Measurements from ENCODE around the gene SUN2. TPM values are rescaled to one million over a fixed set of nuclear protein-coding genes. Genes with fewer than 3 reads are reported as not detected.

SUN2 gene
- total RNA-seq, 2 experiments from 2014 or later, result 120 to 121 TPM

DNA sequence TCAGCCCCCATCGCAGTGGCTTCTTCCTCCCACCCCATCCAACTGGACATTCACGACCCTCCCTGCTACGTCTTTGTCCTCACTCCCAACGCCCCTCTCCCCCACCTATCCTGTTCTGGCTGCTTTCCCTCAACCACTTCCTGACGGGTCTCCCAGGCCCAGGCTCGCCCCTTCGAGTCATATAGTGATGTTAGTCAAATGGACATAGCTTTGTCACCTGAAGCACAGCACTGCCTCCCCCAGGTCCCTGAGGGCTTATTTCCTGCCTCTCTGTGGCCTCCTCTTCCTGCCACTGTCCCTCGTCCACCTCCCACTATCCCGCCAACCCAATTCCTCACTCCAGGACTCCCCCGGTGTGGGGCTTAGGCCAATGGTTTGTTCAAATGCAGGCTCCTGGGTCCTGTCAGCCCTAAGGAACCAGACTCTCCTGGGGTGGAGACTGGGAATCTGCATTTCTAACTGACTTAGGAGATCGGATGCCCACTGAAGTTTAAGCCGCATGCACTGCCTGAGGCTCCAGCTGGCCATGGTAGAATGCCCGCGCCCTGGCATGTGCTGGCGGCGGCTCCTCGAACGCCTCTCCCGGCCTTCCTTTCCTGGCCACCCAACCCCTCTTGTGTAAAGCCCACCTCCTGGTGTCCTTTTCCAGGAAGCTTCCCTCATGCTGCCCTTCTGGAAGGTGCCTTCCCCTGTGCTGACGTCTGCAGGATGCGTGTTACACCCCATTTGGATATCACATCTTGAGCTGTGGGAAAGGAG, 18.3 kb downstream of the SUN2 start:
- Mint-ChIP-seq H3K4me3 (no peak overlapping the region), H3K36me3 (ENCODE audit: low read depth) (peaks cover 33% of the 10 kb centered on the region), H3K4me1 (ENCODE audit: low read depth) (peaks cover 32% of the 10 kb centered on the region), H3K9me3 (no peaks in the 10 kb centered on the region), H3K27ac (peak overlapping the region; percentile 58), H3K27me3 (ENCODE audit: low read depth) (no peaks in the 10 kb centered on the region)
- intact Hi-C loops (cut with micrococcal nuclease), result no loop called here
- no peak for DNase-seq
- CTCF ChIA-PET, result no interaction called here

GRCh38 chr22:38736257-38736570, 19.6 kb downstream of the SUN2 start:
- DNase-seq, result no peak
- H3K4me3 Mint-ChIP-seq, result no peak overlapping the region
- CTCF ChIA-PET, result interaction anchor here (0.6 to 1.6 kb wide), 3 partner anchors 11 to 23 kb away, joined by 6 to 8 read pairs (median 7); no protein-coding TSS in a partner anchor
- H3K36me3 Mint-ChIP-seq (ENCODE audit: low read depth), result peaks cover 23% of the 10 kb centered on the region
- no peaks in the 10 kb centered on the region for H3K9me3 Mint-ChIP-seq
- intact Hi-C loops (cut with micrococcal nuclease), result no loop called here
- H3K27ac Mint-ChIP-seq, result peak overlapping the region; percentile 73
- no peaks in the 10 kb centered on the region for H3K27me3 Mint-ChIP-seq (ENCODE audit: low read depth)
- H3K4me1 Mint-ChIP-seq (ENCODE audit: low read depth), result peaks cover 33% of the 10 kb centered on the region

DNA sequence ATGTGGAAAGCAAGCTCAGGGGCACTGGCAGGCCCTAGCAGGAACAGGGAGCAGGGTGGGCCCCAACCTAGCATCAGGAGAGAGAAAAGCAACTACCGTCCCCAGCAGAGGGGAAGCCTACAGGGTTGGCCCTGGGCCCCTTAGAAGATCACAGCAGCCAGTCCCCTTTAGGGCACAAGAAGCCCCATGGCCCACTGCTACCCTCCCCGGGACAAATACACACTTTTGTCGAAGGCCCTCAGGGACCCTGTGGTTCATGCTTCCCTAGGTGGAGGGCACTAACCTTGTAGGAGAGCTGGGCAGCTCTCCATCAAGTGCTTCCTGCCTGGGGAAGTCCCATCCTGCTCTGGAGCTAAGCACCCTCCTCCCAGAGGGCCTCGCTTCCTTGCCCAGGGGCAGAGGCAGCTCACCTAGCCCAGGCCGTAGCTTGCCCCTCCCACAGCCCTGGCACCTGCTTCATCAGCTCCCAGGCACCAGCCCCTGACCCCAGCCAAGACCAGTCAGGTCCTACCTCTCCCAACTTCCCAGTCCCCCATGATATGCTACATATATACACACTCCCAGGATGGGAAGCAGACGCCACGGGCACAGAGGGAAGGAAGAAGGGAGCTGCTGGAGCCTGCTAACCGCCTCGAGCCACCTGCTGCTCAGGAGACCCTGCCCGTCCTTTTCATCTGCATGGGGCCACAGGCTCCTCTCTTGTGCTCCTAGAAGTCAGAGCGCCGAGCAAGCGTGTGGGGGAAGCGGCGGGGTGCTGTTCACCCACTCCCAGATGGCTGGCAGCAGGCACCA, 20.1 kb downstream of the SUN2 start:
- Mint-ChIP-seq H3K9me3 (no peaks in the 10 kb centered on the region), H3K27ac (peak overlapping the region; percentile 73), H3K27me3 (ENCODE audit: low read depth) (no peaks in the 10 kb centered on the region), H3K4me1 (ENCODE audit: low read depth) (peaks cover 31% of the 10 kb centered on the region), H3K36me3 (ENCODE audit: low read depth) (peaks cover 21% of the 10 kb centered on the region), H3K4me3 (no peak overlapping the region)
- intact Hi-C loops (cut with micrococcal nuclease), result no loop called here
- DNase-seq, result peak; percentile 52
- CTCF ChIA-PET, result interaction anchor here (0.6 to 1.6 kb wide), 3 partner anchors 10 to 24 kb away, joined by 6 to 8 read pairs (median 7); no protein-coding TSS in a partner anchor

DNA sequence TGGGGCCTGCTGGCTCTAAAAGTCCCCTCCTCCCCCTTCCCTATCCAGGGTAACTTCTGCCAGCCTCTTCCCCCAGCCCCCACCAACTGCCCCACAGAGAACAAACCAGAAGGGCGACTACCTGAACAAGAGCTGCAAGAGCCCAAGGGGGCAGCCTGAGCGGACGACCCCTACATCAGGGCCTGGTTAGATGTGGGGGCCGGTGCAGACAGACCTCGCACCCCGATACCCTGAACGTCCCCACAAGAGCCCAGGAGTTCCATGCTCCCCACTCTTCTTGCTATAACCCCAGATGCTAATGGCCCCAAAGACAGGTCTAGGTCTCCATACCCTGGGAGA, 20.7 kb downstream of the SUN2 start:
- no peaks in the 10 kb centered on the region for H3K9me3 Mint-ChIP-seq
- CTCF ChIA-PET, result interaction anchor here (1.4 to 2.3 kb wide), 3 partner anchors 10 to 17 kb away, joined by 6 to 7 read pairs (median 7); no protein-coding TSS in a partner anchor
- intact Hi-C loops (cut with micrococcal nuclease), result no loop called here
- H3K4me1 Mint-ChIP-seq (ENCODE audit: low read depth), result peaks cover 31% of the 10 kb centered on the region
- H3K4me3 Mint-ChIP-seq, result no peak overlapping the region
- DNase-seq, result no peak
- peaks cover 20% of the 10 kb centered on the region for H3K36me3 Mint-ChIP-seq (ENCODE audit: low read depth)
- H3K27me3 Mint-ChIP-seq (ENCODE audit: low read depth), result no peaks in the 10 kb centered on the region
- H3K27ac Mint-ChIP-seq, result peak overlapping the region; percentile 73

GRCh38 chr22:38734421-38735100, 21.2 kb downstream of the SUN2 start:
- no peaks in the 10 kb centered on the region for H3K27me3 Mint-ChIP-seq (ENCODE audit: low read depth)
- H3K27ac Mint-ChIP-seq, result peak overlapping the region; percentile 61
- intact Hi-C loops (cut with micrococcal nuclease), result no loop called here
- CTCF ChIA-PET, result interaction anchor here (0.7 to 2.3 kb wide), 9 partner anchors 8 to 53 kb away, joined by 3 to 7 read pairs (median 4); partner anchors contain the start of gene TOMM22
- DNase-seq, result no peak
- peaks cover 18% of the 10 kb centered on the region for H3K36me3 Mint-ChIP-seq (ENCODE audit: low read depth)
- H3K4me1 Mint-ChIP-seq (ENCODE audit: low read depth), result peaks cover 31% of the 10 kb centered on the region
- no peaks in the 10 kb centered on the region for H3K9me3 Mint-ChIP-seq
- no peak overlapping the region for H3K4me3 Mint-ChIP-seq

DNA sequence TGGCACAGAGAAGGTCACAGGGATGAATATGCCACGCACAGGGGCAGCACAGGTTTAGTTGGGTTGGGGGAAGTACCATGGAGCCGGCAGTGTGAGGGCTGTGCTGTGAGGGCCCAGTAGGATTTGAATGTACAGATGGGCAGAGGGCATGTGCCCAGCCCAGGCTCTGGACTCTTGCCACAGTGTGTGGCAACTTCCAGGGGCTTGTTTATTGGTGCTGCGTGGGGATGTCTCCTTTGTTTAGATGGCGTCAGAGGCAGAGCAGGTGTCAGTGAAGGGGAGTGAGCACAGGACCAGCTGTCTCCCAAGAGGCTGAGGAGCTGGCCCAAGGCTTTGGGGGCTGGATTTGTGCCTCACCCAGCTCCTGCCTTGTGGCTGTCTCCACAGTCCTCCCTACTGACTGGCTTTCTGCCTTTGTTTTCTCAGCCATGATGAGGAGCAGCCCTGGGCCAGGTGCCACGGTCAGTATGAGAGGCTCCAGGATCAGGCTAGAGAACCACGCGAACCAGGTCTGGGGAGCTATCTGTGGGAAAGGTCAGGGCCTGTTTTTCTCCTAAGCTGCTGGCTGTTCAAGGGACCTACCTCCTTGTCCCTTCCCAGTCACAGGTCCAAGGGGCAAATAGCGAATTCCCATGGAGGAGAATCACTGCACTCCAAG, 21.9 kb downstream of the SUN2 start:
- Mint-ChIP-seq H3K4me3 (no peak overlapping the region), H3K9me3 (no peaks in the 10 kb centered on the region), H3K27ac (peak overlapping the region; percentile 61), H3K4me1 (ENCODE audit: low read depth) (peaks cover 31% of the 10 kb centered on the region), H3K36me3 (ENCODE audit: low read depth) (peaks cover 23% of the 10 kb centered on the region), H3K27me3 (ENCODE audit: low read depth) (no peaks in the 10 kb centered on the region)
- no peak for DNase-seq
- intact Hi-C loops (cut with micrococcal nuclease), result loop anchor here (1.0 kb wide), 1 partner anchor 32 kb away; no protein-coding TSS in a partner anchor
- CTCF ChIA-PET, result interaction anchor here (0.6 to 2.3 kb wide), 12 partner anchors 9 to 1876 kb away, joined by 3 to 14 read pairs (median 4); partner anchors contain the start of gene TOMM22

DNA sequence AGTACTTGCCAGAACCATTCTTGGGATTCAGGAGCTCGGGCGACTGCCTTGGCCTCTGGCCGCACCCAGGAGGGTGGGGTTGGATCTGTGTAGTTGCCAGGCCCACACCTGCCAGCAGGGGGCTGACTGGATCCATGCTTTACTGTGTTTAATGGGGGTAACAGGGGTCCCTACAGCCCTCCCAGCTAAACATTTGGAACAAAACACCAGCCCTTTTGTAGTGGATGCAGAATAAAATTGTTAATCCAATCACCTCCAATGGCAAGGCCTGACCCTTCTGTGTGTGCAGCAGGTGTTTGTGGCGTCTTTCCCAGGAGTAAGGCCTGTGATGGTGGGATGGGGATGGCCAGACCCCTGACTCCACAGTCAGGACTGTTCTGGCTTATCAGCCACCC, 22.5 kb downstream of the SUN2 start:
- CTCF ChIA-PET, result interaction anchor here (0.6 to 2.3 kb wide), 9 partner anchors 8 to 1877 kb away, joined by 3 to 14 read pairs (median 4); no protein-coding TSS in a partner anchor
- no peaks in the 10 kb centered on the region for H3K9me3 Mint-ChIP-seq
- H3K4me1 Mint-ChIP-seq (ENCODE audit: low read depth), result peaks cover 30% of the 10 kb centered on the region
- H3K36me3 Mint-ChIP-seq (ENCODE audit: low read depth), result peaks cover 28% of the 10 kb centered on the region
- H3K27ac Mint-ChIP-seq, result peak overlapping the region; percentile 59
- no peak overlapping the region for H3K4me3 Mint-ChIP-seq
- DNase-seq, result peak; percentile 65
- intact Hi-C loops (cut with micrococcal nuclease), result loop anchor here (1.0 kb wide), 1 partner anchor 33 kb away; no protein-coding TSS in a partner anchor
- H3K27me3 Mint-ChIP-seq (ENCODE audit: low read depth), result no peaks in the 10 kb centered on the region

DNA sequence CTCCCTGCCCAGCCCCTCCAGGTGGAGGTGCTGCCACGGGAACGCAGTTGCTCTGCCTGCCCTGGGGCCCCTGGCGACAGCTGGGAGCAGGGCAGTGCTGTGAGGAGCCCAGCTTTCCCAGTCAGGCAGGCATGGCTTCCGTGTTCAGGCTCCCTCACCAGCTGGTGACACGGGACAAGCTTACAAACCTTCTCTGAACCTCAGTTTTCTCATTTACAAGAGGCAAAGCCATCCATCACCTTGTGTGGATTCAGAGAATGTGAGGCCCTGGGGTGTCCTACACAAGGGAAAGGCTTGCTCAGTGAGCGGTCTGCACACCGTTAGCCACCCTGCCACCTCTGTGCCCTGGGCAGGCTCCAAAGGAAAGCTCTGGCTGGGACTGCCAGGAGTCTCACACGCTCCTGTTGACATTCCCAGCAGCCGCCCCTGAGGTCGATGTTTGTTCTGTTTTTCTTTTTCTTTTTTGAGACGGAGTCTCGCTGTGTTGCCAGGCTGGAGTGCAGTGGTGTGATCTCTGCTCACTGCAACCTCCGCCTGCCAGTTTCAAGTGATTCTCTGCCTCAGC, 23.5 kb downstream of the SUN2 start:
- no peak overlapping the region for H3K4me3 Mint-ChIP-seq
- no peaks in the 10 kb centered on the region for H3K9me3 Mint-ChIP-seq
- intact Hi-C loops (cut with micrococcal nuclease), result no loop called here
- DNase-seq, result peak; percentile 5
- no peak overlapping the region for H3K27ac Mint-ChIP-seq
- peaks cover 24% of the 10 kb centered on the region for H3K4me1 Mint-ChIP-seq (ENCODE audit: low read depth)
- CTCF ChIA-PET, result interaction anchor here (1.0 to 2.3 kb wide), 8 partner anchors 9 to 60 kb away, joined by 3 to 14 read pairs (median 4); no protein-coding TSS in a partner anchor
- no peaks in the 10 kb centered on the region for H3K27me3 Mint-ChIP-seq (ENCODE audit: low read depth)
- peaks cover 25% of the 10 kb centered on the region for H3K36me3 Mint-ChIP-seq (ENCODE audit: low read depth)

DNA sequence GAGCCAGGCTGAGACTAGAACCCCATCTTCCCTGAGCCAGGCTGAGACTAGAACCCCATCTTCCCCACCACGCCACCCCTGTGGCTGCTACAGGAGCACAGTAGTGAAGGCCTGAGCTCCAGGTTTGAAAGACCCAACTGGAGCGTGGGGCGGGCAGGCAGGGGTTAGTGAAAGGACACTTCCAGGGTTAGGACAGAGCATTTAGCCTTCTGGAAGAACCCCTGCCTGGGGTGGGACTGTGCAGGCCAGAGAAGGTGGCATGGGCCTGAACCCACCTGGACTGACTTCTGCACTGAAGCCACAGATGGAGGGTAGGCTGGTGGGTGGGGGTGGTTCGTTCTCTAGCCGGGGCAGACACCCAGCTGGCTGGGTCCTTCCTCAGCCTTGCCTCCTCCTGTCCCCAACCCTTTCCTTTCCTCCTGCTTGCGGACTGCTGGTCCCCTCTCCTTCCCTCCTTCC, 24.1 kb downstream of the SUN2 start:
- Mint-ChIP-seq H3K27ac (no peak overlapping the region), H3K4me3 (no peak overlapping the region), H3K4me1 (ENCODE audit: low read depth) (peaks cover 19% of the 10 kb centered on the region), H3K9me3 (no peaks in the 10 kb centered on the region), H3K27me3 (ENCODE audit: low read depth) (no peaks in the 10 kb centered on the region), H3K36me3 (ENCODE audit: low read depth) (peaks cover 25% of the 10 kb centered on the region)
- intact Hi-C loops (cut with micrococcal nuclease), result no loop called here
- DNase-seq, result peak; percentile 5
- CTCF ChIA-PET, result interaction anchor here (1.2 to 2.3 kb wide), 4 partner anchors 10 to 27 kb away, joined by 3 to 14 read pairs (median 8); no protein-coding TSS in a partner anchor

DNA sequence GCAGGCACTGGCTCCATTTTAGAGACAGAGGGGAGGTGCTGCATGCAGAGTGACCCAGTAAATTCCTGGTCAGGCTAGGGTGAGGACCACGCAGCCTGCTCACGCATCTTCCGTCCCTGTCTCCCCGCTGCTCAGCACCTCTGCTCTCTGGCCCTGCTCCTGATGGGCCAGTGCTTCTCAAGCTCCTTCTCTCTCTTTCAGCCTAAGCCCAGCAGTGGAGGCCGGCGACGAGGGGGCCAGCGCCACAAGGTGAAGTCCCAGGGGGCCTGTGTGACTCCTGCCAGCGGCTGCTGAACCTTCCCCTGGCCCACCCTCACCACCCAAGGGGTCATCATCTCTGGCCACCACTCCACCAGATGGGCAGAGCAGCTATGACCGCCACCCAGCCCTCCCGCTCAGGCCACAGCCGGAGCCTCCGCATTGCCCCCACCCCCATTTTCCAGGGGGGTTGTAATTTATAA, 25.4 kb downstream of the SUN2 start:
- CTCF ChIA-PET, result no interaction called here
- H3K27me3 Mint-ChIP-seq (ENCODE audit: low read depth), result no peaks in the 10 kb centered on the region
- no peak overlapping the region for H3K4me3 Mint-ChIP-seq
- peaks cover 27% of the 10 kb centered on the region for H3K36me3 Mint-ChIP-seq (ENCODE audit: low read depth)
- intact Hi-C loops (cut with micrococcal nuclease), result no loop called here
- no peaks in the 10 kb centered on the region for H3K9me3 Mint-ChIP-seq
- peak; percentile 3 for DNase-seq
- no peak overlapping the region for H3K27ac Mint-ChIP-seq
- peaks cover 12% of the 10 kb centered on the region for H3K4me1 Mint-ChIP-seq (ENCODE audit: low read depth)

DNA sequence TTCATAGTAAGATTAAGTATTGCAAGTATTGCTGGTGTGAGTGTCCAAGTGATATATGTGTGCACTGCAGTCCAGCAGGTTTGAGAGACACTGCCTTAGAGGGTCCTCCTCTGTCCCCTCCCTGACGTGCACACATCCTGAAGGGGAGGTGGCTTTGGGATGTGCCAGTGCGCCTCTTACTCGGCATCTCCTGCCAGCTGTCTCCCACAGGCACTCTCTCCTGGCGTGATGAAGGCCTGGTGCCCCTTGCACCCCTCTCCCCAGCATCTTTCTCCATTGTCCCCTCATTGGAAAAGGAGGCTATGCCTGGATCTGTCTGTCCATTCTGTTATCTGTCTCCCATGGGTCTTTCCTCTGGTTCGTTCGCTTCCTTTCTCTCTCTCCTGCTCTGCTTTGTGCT, 25.9 kb downstream of the SUN2 start:
- CTCF ChIA-PET, result no interaction called here
- H3K9me3 Mint-ChIP-seq, result no peaks in the 10 kb centered on the region
- intact Hi-C loops (cut with micrococcal nuclease), result no loop called here
- no peak overlapping the region for H3K4me3 Mint-ChIP-seq
- DNase-seq, result peak; percentile 1
- peaks cover 8% of the 10 kb centered on the region for H3K4me1 Mint-ChIP-seq (ENCODE audit: low read depth)
- H3K27me3 Mint-ChIP-seq (ENCODE audit: low read depth), result no peaks in the 10 kb centered on the region
- H3K27ac Mint-ChIP-seq, result peak overlapping the region; percentile 29
- H3K36me3 Mint-ChIP-seq (ENCODE audit: low read depth), result peaks cover 31% of the 10 kb centered on the region

All from activated naive CD4-positive, alpha-beta T cell treated with anti-CD3 and anti-CD28 coated beads for 36 hours (primary cell).